NT2/D1 (cell line): ENCODE results near the gene GRIN1.

Source experiments
- YY1 ChIP-seq: IDR thresholded peaks from 2 replicates; pipeline ENCODE4 v1.6.1; 2011; ENCODE audit not compliant: insufficient read length, insufficient read depth
- ZNF274 ChIP-seq: IDR thresholded peaks from 2 replicates; pipeline ENCODE4 v1.6.1; 2011; ENCODE audit warnings: mild to moderate bottlenecking, low read depth, low read length

GRCh38 chr9:137143459-137143858 is 4.5 kb downstream of the GRIN1 start:
- TF ChIP-seq YY1: no peak
- no peak for TF ChIP-seq ZNF274
